GM10248 (cell line): ENCODE measurements around the gene PHF1.

Experiments used
- CTCF ChIA-PET: fragments of 300-600 bp; sonication (Branson Sonifier 250); formaldehyde crosslinking; extraction: SDS; loops from one replicate; lab custom pipeline; 2021; ENCODE audit warnings: antibody characterized with exemption; lab: Yijun Ruan, JAX
- POLR2A ChIA-PET: fragments of 350-650 bp; sonication (Branson Sonifier 250); formaldehyde crosslinking; extraction: SDS; loops from one replicate; lab custom pipeline; 2020; ENCODE audit warnings: antibody characterized with exemption; lab: Yijun Ruan, JAX
- DNase-seq: peaks from one replicate; pipeline ENCODE4 v3.0.0; 2012; ENCODE audit errors: extremely low spot score
- TF ChIP-seq, protein P1 (sequence below): IDR thresholded peaks from 2 replicates; pipeline ENCODE4 v1.5.1; 2012; ENCODE audit warnings: mild to moderate bottlenecking, low read depth; ENCODE audit errors: extremely low read depth, missing control alignments, control extremely low read depth

The PHF1 gene

GRCh38 chr6:33440649-33441309 is 30.0 kb downstream of the PHF1 start:
- ChIA-PET CTCF (interaction anchor here (0.8 to 2.6 kb wide), 4 partner anchors 9 to 51 kb away, joined by 3 to 6 read pairs (median 4); partner anchors contain the start of gene ZBTB9), POLR2A (no interaction called here)
- TF ChIP-seq, protein P1, sequence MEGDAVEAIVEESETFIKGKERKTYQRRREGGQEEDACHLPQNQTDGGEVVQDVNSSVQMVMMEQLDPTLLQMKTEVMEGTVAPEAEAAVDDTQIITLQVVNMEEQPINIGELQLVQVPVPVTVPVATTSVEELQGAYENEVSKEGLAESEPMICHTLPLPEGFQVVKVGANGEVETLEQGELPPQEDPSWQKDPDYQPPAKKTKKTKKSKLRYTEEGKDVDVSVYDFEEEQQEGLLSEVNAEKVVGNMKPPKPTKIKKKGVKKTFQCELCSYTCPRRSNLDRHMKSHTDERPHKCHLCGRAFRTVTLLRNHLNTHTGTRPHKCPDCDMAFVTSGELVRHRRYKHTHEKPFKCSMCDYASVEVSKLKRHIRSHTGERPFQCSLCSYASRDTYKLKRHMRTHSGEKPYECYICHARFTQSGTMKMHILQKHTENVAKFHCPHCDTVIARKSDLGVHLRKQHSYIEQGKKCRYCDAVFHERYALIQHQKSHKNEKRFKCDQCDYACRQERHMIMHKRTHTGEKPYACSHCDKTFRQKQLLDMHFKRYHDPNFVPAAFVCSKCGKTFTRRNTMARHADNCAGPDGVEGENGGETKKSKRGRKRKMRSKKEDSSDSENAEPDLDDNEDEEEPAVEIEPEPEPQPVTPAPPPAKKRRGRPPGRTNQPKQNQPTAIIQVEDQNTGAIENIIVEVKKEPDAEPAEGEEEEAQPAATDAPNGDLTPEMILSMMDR: no peak
- no peak for DNase-seq

GRCh38 chr6:33441457-33441856 is 30.6 kb downstream of the PHF1 start:
- ChIA-PET CTCF (interaction anchor here (1.2 to 2.6 kb wide), 3 partner anchors 9 to 13 kb away, joined by 3 to 6 read pairs (median 5); no protein-coding TSS in a partner anchor), POLR2A (no interaction called here)
- no peak for DNase-seq
- TF ChIP-seq, protein P1: no peak

- TF ChIP-seq, protein P1: no peak
- ChIA-PET CTCF (interaction anchor here (1.2 to 2.6 kb wide), 2 partner anchors 12 to 13 kb away, joined by 3 to 5 read pairs; no protein-coding TSS in a partner anchor), POLR2A (no interaction called here)
- no peak for DNase-seq
Measured at GRCh38 chr6:33442283-33442682, 31.5 kb downstream of the PHF1 start.

GRCh38 chr6:33443025-33443424 is 32.2 kb downstream of the PHF1 start:
- DNase-seq: no peak
- TF ChIP-seq, protein P1: no peak
- ChIA-PET CTCF (interaction anchor here (2.6 kb wide), 1 partner anchor 14 kb away, joined by 5 read pairs; no protein-coding TSS in a partner anchor), POLR2A (no interaction called here)

DNA sequence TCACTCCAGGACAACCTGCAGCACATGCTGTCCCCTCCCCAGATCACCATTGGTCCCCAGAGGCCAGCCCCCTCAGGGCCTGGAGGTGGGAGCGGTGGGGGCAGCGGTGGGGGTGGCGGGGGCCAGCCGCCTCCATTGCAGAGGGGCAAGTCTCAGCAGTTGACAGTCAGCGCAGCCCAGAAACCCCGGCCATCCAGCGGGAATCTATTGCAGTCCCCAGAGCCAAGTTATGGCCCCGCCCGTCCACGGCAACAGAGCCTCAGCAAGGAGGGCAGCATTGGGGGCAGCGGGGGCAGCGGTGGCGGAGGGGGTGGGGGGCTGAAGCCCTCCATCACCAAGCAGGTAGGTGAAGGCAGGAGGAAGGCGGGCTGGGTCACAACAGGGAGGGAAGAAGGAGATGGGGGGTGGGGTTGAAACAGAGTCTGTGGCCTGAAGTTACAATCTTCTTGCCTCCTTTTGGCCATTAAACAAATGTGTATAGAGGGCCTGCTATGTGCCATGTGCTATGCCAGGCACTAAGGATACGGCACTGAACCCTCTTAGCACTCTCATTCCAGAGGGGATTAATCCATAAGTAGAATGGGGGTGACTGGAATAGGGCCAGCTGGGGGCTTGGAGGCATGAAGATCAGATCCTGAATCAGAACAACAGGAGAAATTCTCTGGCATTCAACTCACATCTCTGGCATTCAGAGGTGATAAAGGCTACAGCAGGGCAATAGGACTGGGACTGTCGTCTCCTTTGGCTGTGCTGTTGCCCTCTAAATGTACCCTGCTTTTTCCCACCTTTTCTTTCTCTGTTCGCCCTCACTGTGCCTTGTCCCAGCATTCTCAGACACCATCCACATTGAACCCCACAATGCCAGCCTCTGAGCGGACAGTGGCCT is 33.0 kb downstream of the PHF1 start:
- no peak for DNase-seq
- ChIA-PET POLR2A (no interaction called here), CTCF (interaction anchor here (1.2 to 2.1 kb wide), 2 partner anchors 14 to 25 kb away, joined by 3 to 7 read pairs; partner anchors contain the start of gene CUTA)
- TF ChIP-seq, protein P1: no peak

GRCh38 chr6:33445119-33445603 is 34.3 kb downstream of the PHF1 start:
- TF ChIP-seq, protein P1: no peak
- no peak for DNase-seq
- ChIA-PET POLR2A (no interaction called here), CTCF (interaction anchor here (1.2 to 2.1 kb wide), 2 partner anchors 15 to 27 kb away, joined by 3 to 7 read pairs; partner anchors contain the start of gene CUTA)
